PC-9 (cell line): Measurements from ENCODE around the gene ZP1.

Source experiments
- CTCF ChIP-seq: fragments of 200-600 bp; sonication (generic); conservative IDR thresholded peaks from 2 replicates; pipeline ENCODE4 v1.6.1; 2017; ENCODE audit warnings: mixed run types, antibody characterized with exemption, mild to moderate bottlenecking, moderate library complexity
- EZH2 ChIP-seq: fragments of 200-600 bp; sonication (generic); IDR thresholded peaks from 2 replicates; pipeline ENCODE4 v1.8.0; 2017; ENCODE audit warnings: antibody characterized with exemption, low read depth

GRCh38 chr11:60847281-60847680 is 20.1 kb upstream of the ZP1 start:
- no peak for TF ChIP-seq CTCF
- TF ChIP-seq EZH2: no peak
